K562 (cell line): Measurements from ENCODE around the gene TYROBP. TPM values are rescaled to one million over a fixed set of nuclear protein-coding genes. Genes with fewer than 3 reads are reported as not detected.

Source experiments
- EP400 ChIP-seq: fragments of 450-650 bp; IDR thresholded peaks from 2 replicates; pipeline ENCODE4 v1.6.1; 2017; ENCODE audit warnings: antibody characterized with exemption, mild to moderate bottlenecking, moderate library complexity
- GABPA ChIP-seq: fragments of 200-800 bp; sonication (Bioruptor generic); conservative IDR thresholded peaks from 2 replicates; pipeline ENCODE4 v1.6.1; 2016; ENCODE audit warnings: low read depth, missing genetic modification characterization, missing compliant biosample characterization
- HMGN3 ChIP-seq: IDR thresholded peaks from 2 replicates; pipeline ENCODE4 v1.6.1; 2011; ENCODE audit warnings: borderline replicate concordance, low read depth, mild to moderate bottlenecking, mixed read lengths, low read length; ENCODE audit not compliant: insufficient read length; ENCODE audit errors: extremely low read depth
- HNRNPK ChIP-seq: fragments of 200-400 bp; formaldehyde crosslinking; IDR thresholded peaks from one replicate; pipeline ENCODE4 v1.6.1; 2018; ENCODE audit warnings: mild to moderate bottlenecking, low read depth, low read length; ENCODE audit not compliant: poor library complexity, severe bottlenecking
- MEF2D ChIP-seq: conservative IDR thresholded peaks from 2 replicates; pipeline ENCODE4 v1.6.1; 2016; ENCODE audit warnings: low read depth, missing genetic modification characterization, missing compliant biosample characterization
- NUFIP1 ChIP-seq: fragments of 450-650 bp; IDR thresholded peaks from 2 replicates; pipeline ENCODE4 v1.6.1; 2018; ENCODE audit not compliant: partially characterized antibody
- PHF20 ChIP-seq: fragments of 450-650 bp; IDR thresholded peaks from 2 replicates; pipeline ENCODE4 v1.6.1; 2018; ENCODE audit not compliant: partially characterized antibody
- POLR2B ChIP-seq: fragments of 450-650 bp; IDR thresholded peaks from 2 replicates; pipeline ENCODE4 v1.6.1; 2018; ENCODE audit warnings: low read depth; ENCODE audit not compliant: partially characterized antibody
- SIX5 ChIP-seq, 2 experiments: IDR thresholded peaks; 2 replicates each; pipeline ENCODE4 v1.6.1; 2011; ENCODE audit warnings: low read length in 2 of 2, borderline replicate concordance in 1 of 2, low read depth in 1 of 2, mild to moderate bottlenecking in 1 of 2, moderate library complexity in 1 of 2; ENCODE audit not compliant: insufficient read depth in 1 of 2
- SMARCB1 ChIP-seq: IDR thresholded peaks from 2 replicates; pipeline ENCODE4 v1.6.1; 2011; ENCODE audit warnings: improper control_type of control experiment, low read depth; ENCODE audit not compliant: insufficient read length
- TAF7 ChIP-seq: fragments of 450-650 bp; IDR thresholded peaks from 2 replicates; pipeline ENCODE4 v1.6.1; 2016; ENCODE audit warnings: missing genetic modification characterization, missing compliant biosample characterization
- ZBTB1 ChIP-seq: sonication (generic); formaldehyde crosslinking; IDR thresholded peaks from 2 replicates; pipeline ENCODE4 v1.8.1; 2023; ENCODE audit warnings: missing genetic modification reagents, low read depth, mild to moderate bottlenecking, borderline replicate concordance
- ZNF586 ChIP-seq: fragments of 450-650 bp; formaldehyde crosslinking; conservative IDR thresholded peaks from 2 replicates; pipeline ENCODE4 v1.4.0; 2020; ENCODE audit warnings: mild to moderate bottlenecking, moderate library complexity
- ZNF668 ChIP-seq: fragments of 250-450 bp; sonication (Bioruptor Pico); IDR thresholded peaks from 2 replicates; pipeline ENCODE4 v1.8.0; 2022; ENCODE audit warnings: mild to moderate bottlenecking, inconsistent platforms
- ZNF77 ChIP-seq: fragments of 250-450 bp; sonication (Bioruptor Pico); IDR thresholded peaks from 2 replicates; pipeline ENCODE4 v1.5.0; 2020
- polyA plus RNA-seq, 8 experiments: library from polyadenylated mRNA; depleted of rRNA in 4 of 8; stranded (reverse) in 5 of 8; unstranded in 3 of 8; fragments of >200 nt; fragmentation: Nextera tagmentation in 2 of 8; fragmentation: Illumina TruSeq in 1 of 8; extraction: Ambion mirVana in 2 of 8; extraction: Trizol in 1 of 8; gene quantifications; 2 replicates each; pipeline versions ENCODE4 v1.2.1 to v1.2.3, GENCODE V29; 2011 to 2014; ENCODE audit warnings: inconsistent platforms in 1 of 8, missing spikeins in 1 of 8
- total RNA-seq, 7 experiments: library from RNA; depleted of rRNA in 6 of 7; stranded (reverse); fragments of >200 nt in 6 of 7; fragmentation: Illumina TruSeq in 2 of 7; extraction: Trizol in 2 of 7; gene quantifications; 2 replicates each; pipeline versions ENCODE4 v1.2.1 to v1.2.3, GENCODE V29; 2011 to 2021; ENCODE audit warnings: low replicate concordance in 1 of 7
- TF ChIP-seq, protein P1 (sequence below): fragments of 450-650 bp; IDR thresholded peaks from 2 replicates; pipeline ENCODE4 v1.6.1; 2017; ENCODE audit warnings: mild to moderate bottlenecking, moderate library complexity
- TF ChIP-seq, protein P2 (sequence below), 2 experiments: fragments of 450-650 bp in 1 of 2; IDR thresholded peaks; 2 replicates each; pipeline ENCODE4 v1.6.1; 2011 to 2017; ENCODE audit warnings: low read depth in 2 of 2, antibody characterized with exemption in 1 of 2, borderline replicate concordance in 1 of 2, low read length in 1 of 2, mild to moderate bottlenecking in 1 of 2, mixed read lengths in 1 of 2; ENCODE audit not compliant: control insufficient read depth in 1 of 2
- TF ChIP-seq, protein P3 (sequence below): fragments of 200-800 bp; sonication (Bioruptor generic); IDR thresholded peaks from 2 replicates; pipeline ENCODE4 v1.6.1; 2017; ENCODE audit warnings: missing genetic modification characterization, missing compliant biosample characterization
- TF ChIP-seq, protein P4 (sequence below): fragments of 450-650 bp; IDR thresholded peaks from one replicate; pipeline ENCODE4 v1.6.1; 2018; ENCODE audit warnings: mild to moderate bottlenecking, moderate library complexity; ENCODE audit not compliant: partially characterized antibody

TYROBP gene
- total and polyA plus RNA-seq, 9 of the 15 experiments (the other 6 are each of a cell fraction or from before 2014, with no cell fraction given): 0.72 to 8.2 (median 2.4) TPM

DNA sequence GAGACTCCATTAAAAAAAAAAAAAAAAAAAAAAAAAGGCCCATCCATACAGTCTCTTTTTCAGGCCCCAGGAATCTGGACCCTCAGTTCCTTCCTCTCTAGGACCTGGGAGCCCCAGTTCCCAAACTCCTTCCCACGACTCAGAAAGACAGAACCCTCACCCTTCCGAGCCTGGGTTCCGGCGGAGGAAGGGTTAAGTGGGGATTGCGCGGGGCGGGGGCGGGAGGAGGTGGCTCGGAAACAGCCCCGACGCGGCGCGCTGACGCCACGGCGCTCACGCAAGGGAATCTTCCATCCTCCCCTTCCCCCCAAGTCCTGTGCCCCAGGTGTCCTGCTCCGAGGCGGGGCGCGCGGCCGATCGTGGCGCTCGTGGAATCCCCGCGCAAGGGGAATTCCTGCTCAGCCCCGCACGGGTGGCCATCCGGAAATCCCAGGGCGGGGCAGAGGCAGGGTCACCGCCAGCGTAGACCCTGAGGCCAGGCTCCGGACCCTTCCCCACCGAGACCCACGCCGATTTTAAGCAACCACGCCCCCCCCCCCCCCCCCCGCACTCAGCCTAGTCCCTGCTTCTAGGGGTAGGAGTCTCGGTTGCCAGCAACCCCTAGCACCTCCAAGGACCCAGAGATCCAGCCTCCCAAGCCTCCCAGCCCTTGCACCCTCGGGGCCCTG lies 8.4 kb downstream of the TYROBP start (continued):
- TF ChIP-seq POLR2B: peak; percentile 13
- no peak for TF ChIP-seq ZNF668 (CRISPR knock-in tag)
- no peak for TF ChIP-seq ZNF586 (CRISPR knock-in tag)
- TF ChIP-seq EP400: peak; percentile 60; the same call in 1 of the 2 replicates
- TF ChIP-seq ZNF77: no peak
- TF ChIP-seq ZBTB1: no peak
- TF ChIP-seq, protein P1, sequence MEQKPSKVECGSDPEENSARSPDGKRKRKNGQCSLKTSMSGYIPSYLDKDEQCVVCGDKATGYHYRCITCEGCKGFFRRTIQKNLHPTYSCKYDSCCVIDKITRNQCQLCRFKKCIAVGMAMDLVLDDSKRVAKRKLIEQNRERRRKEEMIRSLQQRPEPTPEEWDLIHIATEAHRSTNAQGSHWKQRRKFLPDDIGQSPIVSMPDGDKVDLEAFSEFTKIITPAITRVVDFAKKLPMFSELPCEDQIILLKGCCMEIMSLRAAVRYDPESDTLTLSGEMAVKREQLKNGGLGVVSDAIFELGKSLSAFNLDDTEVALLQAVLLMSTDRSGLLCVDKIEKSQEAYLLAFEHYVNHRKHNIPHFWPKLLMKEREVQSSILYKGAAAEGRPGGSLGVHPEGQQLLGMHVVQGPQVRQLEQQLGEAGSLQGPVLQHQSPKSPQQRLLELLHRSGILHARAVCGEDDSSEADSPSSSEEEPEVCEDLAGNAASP: no peak
- no peak for TF ChIP-seq SMARCB1
- peak; percentile 46; the same call in 1 of the 2 replicates for TF ChIP-seq GABPA (tag)
- TF ChIP-seq TAF7 (tag): no peak
- TF ChIP-seq SIX5 (IDR thresholded peaks at IDR 0.05; ENCODE audit: borderline replicate concordance in 1 of 2, insufficient read depth in 1 of 2, low read depth in 1 of 2, low read length in 2 of 2): no peak
- TF ChIP-seq, protein P2, sequence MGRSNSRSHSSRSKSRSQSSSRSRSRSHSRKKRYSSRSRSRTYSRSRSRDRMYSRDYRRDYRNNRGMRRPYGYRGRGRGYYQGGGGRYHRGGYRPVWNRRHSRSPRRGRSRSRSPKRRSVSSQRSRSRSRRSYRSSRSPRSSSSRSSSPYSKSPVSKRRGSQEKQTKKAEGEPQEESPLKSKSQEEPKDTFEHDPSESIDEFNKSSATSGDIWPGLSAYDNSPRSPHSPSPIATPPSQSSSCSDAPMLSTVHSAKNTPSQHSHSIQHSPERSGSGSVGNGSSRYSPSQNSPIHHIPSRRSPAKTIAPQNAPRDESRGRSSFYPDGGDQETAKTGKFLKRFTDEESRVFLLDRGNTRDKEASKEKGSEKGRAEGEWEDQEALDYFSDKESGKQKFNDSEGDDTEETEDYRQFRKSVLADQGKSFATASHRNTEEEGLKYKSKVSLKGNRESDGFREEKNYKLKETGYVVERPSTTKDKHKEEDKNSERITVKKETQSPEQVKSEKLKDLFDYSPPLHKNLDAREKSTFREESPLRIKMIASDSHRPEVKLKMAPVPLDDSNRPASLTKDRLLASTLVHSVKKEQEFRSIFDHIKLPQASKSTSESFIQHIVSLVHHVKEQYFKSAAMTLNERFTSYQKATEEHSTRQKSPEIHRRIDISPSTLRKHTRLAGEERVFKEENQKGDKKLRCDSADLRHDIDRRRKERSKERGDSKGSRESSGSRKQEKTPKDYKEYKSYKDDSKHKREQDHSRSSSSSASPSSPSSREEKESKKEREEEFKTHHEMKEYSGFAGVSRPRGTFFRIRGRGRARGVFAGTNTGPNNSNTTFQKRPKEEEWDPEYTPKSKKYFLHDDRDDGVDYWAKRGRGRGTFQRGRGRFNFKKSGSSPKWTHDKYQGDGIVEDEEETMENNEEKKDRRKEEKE (IDR thresholded peaks at IDR 0.05; ENCODE audit: borderline replicate concordance in 1 of 2, control insufficient read depth in 1 of 2, low read depth in 2 of 2, low read length in 1 of 2): no peak
- peak; percentile 10 for TF ChIP-seq PHF20
- TF ChIP-seq MEF2D (tag): no peak
- TF ChIP-seq HNRNPK: no peak
- TF ChIP-seq NUFIP1: no peak
- TF ChIP-seq HMGN3: peak; percentile 66
- TF ChIP-seq, protein P3, sequence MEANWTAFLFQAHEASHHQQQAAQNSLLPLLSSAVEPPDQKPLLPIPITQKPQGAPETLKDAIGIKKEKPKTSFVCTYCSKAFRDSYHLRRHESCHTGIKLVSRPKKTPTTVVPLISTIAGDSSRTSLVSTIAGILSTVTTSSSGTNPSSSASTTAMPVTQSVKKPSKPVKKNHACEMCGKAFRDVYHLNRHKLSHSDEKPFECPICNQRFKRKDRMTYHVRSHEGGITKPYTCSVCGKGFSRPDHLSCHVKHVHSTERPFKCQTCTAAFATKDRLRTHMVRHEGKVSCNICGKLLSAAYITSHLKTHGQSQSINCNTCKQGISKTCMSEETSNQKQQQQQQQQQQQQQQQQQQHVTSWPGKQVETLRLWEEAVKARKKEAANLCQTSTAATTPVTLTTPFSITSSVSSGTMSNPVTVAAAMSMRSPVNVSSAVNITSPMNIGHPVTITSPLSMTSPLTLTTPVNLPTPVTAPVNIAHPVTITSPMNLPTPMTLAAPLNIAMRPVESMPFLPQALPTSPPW (CRISPR knock-in tag): peak; percentile 90
- TF ChIP-seq, protein P4, sequence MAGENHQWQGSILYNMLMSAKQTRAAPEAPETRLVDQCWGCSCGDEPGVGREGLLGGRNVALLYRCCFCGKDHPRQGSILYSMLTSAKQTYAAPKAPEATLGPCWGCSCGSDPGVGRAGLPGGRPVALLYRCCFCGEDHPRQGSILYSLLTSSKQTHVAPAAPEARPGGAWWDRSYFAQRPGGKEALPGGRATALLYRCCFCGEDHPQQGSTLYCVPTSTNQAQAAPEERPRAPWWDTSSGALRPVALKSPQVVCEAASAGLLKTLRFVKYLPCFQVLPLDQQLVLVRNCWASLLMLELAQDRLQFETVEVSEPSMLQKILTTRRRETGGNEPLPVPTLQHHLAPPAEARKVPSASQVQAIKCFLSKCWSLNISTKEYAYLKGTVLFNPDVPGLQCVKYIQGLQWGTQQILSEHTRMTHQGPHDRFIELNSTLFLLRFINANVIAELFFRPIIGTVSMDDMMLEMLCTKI: no peak
